Measurements from ENCODE around the gene TMEM26. TPM values are rescaled to one million over a fixed set of nuclear protein-coding genes. Genes with fewer than 3 reads are reported as not detected.

Gene TMEM26
- total RNA-seq, 1 experiment from 2014 or later: 1.6 TPM

GRCh38 chr10:61404751-61405150 lies 48.4 kb downstream of the TMEM26 start:
- H3K36me3 Mint-ChIP-seq: no peaks in the 10 kb centered on the region
- POLR2A ChIA-PET: no interaction called here
- H3K4me1 Mint-ChIP-seq: peaks cover 42% of the 10 kb centered on the region
- 0 out of 2 replicates have a peak overlapping the region, but pooled peaks have one; percentile 19 for H3K27ac Mint-ChIP-seq
- H3K4me3 Mint-ChIP-seq: no peak overlapping the region
- H3K27me3 Mint-ChIP-seq (ENCODE audit: low read depth): no peaks in the 10 kb centered on the region
- no peak for ATAC-seq
- DNase-seq (ENCODE audit: low spot score): no peak
- TF ChIP-seq ZNF219 (CRISPR knock-in tag; IDR thresholded peaks at IDR 0.05; ENCODE audit: borderline replicate concordance): no peak
- TF ChIP-seq MAX (CRISPR knock-in tag; IDR thresholded peaks at IDR 0.05): no peak
- TF ChIP-seq TCF7 (CRISPR knock-in tag; IDR thresholded peaks at IDR 0.05; ENCODE audit: low read depth): no peak
- no peak for TF ChIP-seq CREB1 (CRISPR knock-in tag; IDR thresholded peaks at IDR 0.05)
- no peak for TF ChIP-seq ZNF423 (CRISPR knock-in tag; IDR thresholded peaks at IDR 0.05)
- TF ChIP-seq, protein P1, sequence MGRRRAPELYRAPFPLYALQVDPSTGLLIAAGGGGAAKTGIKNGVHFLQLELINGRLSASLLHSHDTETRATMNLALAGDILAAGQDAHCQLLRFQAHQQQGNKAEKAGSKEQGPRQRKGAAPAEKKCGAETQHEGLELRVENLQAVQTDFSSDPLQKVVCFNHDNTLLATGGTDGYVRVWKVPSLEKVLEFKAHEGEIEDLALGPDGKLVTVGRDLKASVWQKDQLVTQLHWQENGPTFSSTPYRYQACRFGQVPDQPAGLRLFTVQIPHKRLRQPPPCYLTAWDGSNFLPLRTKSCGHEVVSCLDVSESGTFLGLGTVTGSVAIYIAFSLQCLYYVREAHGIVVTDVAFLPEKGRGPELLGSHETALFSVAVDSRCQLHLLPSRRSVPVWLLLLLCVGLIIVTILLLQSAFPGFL (CRISPR knock-in tag; IDR thresholded peaks at IDR 0.05; ENCODE audit: borderline replicate concordance): no peak
- no peak for TF ChIP-seq EMX1 (CRISPR knock-in tag; IDR thresholded peaks at IDR 0.05)
- no peak for TF ChIP-seq MXD4 (CRISPR knock-in tag; IDR thresholded peaks at IDR 0.05; ENCODE audit: borderline replicate concordance)
- CTCF ChIA-PET: no interaction called here
- H3K9me3 Mint-ChIP-seq: no peaks in the 10 kb centered on the region

DNA sequence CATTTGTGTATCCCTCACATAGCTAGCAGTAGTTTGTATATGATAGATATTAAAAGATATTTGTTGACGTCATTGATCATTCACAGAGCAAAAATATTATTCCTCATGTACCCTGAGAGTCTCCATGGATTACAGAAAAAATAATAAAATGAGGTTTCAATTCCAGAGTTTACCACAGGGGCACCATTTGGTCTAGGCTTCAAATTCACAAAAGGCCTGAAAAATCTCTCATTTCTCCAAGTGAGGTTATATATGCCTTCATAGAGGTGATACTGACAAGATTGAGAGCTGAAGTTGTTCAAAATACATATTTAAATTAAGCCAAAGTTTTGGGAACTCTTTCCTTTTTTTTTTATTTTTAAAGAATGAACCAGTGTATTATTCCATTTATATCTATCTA lies 52.7 kb downstream of the TMEM26 start:
- ATAC-seq (no peak), DNase-seq (ENCODE audit: low spot score) (no peak)
- no peak for TF ChIP-seq NR3C1 (CRISPR knock-in tag; conservative IDR thresholded peaks at IDR 0.05; ENCODE audit: low read depth)
- H3K4me1 Mint-ChIP-seq: peaks cover 25% of the 10 kb centered on the region
- H3K36me3 Mint-ChIP-seq: no peaks in the 10 kb centered on the region
- ChIA-PET POLR2A (no interaction called here), CTCF (no interaction called here)
- H3K9me3 Mint-ChIP-seq: 0 out of 2 replicates have a peak, but pooled peaks cover 3% of the 10 kb centered on the region
- H3K27ac Mint-ChIP-seq: no peak overlapping the region
- no peaks in the 10 kb centered on the region for H3K27me3 Mint-ChIP-seq (ENCODE audit: low read depth)
- no peak overlapping the region for H3K4me3 Mint-ChIP-seq

GRCh38 chr10:61399406-61399805 lies 53.8 kb downstream of the TMEM26 start:
- ATAC-seq: no peak
- CTCF ChIA-PET: no interaction called here
- no peaks in the 10 kb centered on the region for H3K27me3 Mint-ChIP-seq (ENCODE audit: low read depth)
- 0 out of 2 replicates have a peak, but pooled peaks cover 3% of the 10 kb centered on the region for H3K9me3 Mint-ChIP-seq
- POLR2A ChIA-PET: no interaction called here
- H3K36me3 Mint-ChIP-seq: no peaks in the 10 kb centered on the region
- no peak overlapping the region for H3K4me3 Mint-ChIP-seq
- H3K4me1 Mint-ChIP-seq: peaks cover 18% of the 10 kb centered on the region
- H3K27ac Mint-ChIP-seq: no peak overlapping the region
- no peak for DNase-seq (ENCODE audit: low spot score)
- TF ChIP-seq, protein P2, sequence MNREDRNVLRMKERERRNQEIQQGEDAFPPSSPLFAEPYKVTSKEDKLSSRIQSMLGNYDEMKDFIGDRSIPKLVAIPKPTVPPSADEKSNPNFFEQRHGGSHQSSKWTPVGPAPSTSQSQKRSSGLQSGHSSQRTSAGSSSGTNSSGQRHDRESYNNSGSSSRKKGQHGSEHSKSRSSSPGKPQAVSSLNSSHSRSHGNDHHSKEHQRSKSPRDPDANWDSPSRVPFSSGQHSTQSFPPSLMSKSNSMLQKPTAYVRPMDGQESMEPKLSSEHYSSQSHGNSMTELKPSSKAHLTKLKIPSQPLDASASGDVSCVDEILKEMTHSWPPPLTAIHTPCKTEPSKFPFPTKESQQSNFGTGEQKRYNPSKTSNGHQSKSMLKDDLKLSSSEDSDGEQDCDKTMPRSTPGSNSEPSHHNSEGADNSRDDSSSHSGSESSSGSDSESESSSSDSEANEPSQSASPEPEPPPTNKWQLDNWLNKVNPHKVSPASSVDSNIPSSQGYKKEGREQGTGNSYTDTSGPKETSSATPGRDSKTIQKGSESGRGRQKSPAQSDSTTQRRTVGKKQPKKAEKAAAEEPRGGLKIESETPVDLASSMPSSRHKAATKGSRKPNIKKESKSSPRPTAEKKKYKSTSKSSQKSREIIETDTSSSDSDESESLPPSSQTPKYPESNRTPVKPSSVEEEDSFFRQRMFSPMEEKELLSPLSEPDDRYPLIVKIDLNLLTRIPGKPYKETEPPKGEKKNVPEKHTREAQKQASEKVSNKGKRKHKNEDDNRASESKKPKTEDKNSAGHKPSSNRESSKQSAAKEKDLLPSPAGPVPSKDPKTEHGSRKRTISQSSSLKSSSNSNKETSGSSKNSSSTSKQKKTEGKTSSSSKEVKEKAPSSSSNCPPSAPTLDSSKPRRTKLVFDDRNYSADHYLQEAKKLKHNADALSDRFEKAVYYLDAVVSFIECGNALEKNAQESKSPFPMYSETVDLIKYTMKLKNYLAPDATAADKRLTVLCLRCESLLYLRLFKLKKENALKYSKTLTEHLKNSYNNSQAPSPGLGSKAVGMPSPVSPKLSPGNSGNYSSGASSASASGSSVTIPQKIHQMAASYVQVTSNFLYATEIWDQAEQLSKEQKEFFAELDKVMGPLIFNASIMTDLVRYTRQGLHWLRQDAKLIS (CRISPR knock-in tag; IDR thresholded peaks at IDR 0.05; ENCODE audit: borderline replicate concordance): no peak
- no peak for TF ChIP-seq FOXK1 (CRISPR knock-in tag; IDR thresholded peaks at IDR 0.05)
- no peak for TF ChIP-seq SOX15 (CRISPR knock-in tag; IDR thresholded peaks at IDR 0.05)
- no peak for TF ChIP-seq GABPB1 (CRISPR knock-in tag; IDR thresholded peaks at IDR 0.05)
- TF ChIP-seq TP53 (CRISPR knock-in tag; IDR thresholded peaks at IDR 0.05): no peak
- no peak for TF ChIP-seq ELF4 (CRISPR knock-in tag; IDR thresholded peaks at IDR 0.05; ENCODE audit: low read depth)
- TF ChIP-seq OVOL2 (CRISPR knock-in tag; IDR thresholded peaks at IDR 0.05; ENCODE audit: borderline replicate concordance): no peak
- TF ChIP-seq, protein P3, sequence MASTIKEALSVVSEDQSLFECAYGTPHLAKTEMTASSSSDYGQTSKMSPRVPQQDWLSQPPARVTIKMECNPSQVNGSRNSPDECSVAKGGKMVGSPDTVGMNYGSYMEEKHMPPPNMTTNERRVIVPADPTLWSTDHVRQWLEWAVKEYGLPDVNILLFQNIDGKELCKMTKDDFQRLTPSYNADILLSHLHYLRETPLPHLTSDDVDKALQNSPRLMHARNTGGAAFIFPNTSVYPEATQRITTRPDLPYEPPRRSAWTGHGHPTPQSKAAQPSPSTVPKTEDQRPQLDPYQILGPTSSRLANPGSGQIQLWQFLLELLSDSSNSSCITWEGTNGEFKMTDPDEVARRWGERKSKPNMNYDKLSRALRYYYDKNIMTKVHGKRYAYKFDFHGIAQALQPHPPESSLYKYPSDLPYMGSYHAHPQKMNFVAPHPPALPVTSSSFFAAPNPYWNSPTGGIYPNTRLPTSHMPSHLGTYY (CRISPR knock-in tag; IDR thresholded peaks at IDR 0.05): no peak
- TF ChIP-seq EMX1 (CRISPR knock-in tag; IDR thresholded peaks at IDR 0.05): no peak
- no peak for TF ChIP-seq SP1 (CRISPR knock-in tag; conservative IDR thresholded peaks at IDR 0.05)
- TF ChIP-seq, protein P4, sequence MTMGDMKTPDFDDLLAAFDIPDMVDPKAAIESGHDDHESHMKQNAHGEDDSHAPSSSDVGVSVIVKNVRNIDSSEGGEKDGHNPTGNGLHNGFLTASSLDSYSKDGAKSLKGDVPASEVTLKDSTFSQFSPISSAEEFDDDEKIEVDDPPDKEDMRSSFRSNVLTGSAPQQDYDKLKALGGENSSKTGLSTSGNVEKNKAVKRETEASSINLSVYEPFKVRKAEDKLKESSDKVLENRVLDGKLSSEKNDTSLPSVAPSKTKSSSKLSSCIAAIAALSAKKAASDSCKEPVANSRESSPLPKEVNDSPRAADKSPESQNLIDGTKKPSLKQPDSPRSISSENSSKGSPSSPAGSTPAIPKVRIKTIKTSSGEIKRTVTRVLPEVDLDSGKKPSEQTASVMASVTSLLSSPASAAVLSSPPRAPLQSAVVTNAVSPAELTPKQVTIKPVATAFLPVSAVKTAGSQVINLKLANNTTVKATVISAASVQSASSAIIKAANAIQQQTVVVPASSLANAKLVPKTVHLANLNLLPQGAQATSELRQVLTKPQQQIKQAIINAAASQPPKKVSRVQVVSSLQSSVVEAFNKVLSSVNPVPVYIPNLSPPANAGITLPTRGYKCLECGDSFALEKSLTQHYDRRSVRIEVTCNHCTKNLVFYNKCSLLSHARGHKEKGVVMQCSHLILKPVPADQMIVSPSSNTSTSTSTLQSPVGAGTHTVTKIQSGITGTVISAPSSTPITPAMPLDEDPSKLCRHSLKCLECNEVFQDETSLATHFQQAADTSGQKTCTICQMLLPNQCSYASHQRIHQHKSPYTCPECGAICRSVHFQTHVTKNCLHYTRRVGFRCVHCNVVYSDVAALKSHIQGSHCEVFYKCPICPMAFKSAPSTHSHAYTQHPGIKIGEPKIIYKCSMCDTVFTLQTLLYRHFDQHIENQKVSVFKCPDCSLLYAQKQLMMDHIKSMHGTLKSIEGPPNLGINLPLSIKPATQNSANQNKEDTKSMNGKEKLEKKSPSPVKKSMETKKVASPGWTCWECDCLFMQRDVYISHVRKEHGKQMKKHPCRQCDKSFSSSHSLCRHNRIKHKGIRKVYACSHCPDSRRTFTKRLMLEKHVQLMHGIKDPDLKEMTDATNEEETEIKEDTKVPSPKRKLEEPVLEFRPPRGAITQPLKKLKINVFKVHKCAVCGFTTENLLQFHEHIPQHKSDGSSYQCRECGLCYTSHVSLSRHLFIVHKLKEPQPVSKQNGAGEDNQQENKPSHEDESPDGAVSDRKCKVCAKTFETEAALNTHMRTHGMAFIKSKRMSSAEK (CRISPR knock-in tag; IDR thresholded peaks at IDR 0.05; ENCODE audit: borderline replicate concordance): no peak
- no peak for TF ChIP-seq ETV6 (CRISPR knock-in tag; IDR thresholded peaks at IDR 0.05)
- no peak for TF ChIP-seq HMGA2 (CRISPR knock-in tag; IDR thresholded peaks at IDR 0.05)
- TF ChIP-seq, protein P5, sequence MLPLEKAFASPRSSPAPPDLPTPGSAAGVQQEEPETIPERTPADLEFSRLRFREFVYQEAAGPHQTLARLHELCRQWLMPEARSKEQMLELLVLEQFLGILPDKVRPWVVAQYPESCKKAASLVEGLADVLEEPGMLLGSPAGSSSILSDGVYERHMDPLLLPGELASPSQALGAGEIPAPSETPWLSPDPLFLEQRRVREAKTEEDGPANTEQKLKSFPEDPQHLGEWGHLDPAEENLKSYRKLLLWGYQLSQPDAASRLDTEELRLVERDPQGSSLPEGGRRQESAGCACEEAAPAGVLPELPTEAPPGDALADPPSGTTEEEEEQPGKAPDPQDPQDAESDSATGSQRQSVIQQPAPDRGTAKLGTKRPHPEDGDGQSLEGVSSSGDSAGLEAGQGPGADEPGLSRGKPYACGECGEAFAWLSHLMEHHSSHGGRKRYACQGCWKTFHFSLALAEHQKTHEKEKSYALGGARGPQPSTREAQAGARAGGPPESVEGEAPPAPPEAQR (CRISPR knock-in tag; IDR thresholded peaks at IDR 0.05): no peak
